ENCODE measurements around the gene SRRM1. TPM values are rescaled to one million over a fixed set of nuclear protein-coding genes. Genes with fewer than 3 reads are reported as not detected.
"Not testable (repeated sequence)": the region's sequence is repeated elsewhere in the genome, so short reads cannot be mapped to it uniquely, and the experiment has no call there.

SRRM1 gene
- total RNA-seq, 1 experiment from 2014 or later, result 18.1 TPM

GRCh38 chr1:24699628-24700027 is 56.5 kb downstream of the SRRM1 start:
- Histone ChIP-seq H3K9me3 (no peaks in the 10 kb centered on the region), H3K4me3 (no peak overlapping the region), H3K27me3 (no peaks in the 10 kb centered on the region), H3K36me3 (no peaks in the 10 kb centered on the region)
- no peak for DNase-seq

GRCh38 chr1:24702511-24703293 is 59.6 kb downstream of the SRRM1 start:
- H3K27me3 ChIP-seq, result no peaks in the 10 kb centered on the region
- DNase-seq, result peak; percentile 89

GRCh38 chr1:24704411-24705259 is 61.5 kb downstream of the SRRM1 start:
- H3K27me3 ChIP-seq, result no peaks in the 10 kb centered on the region
- DNase-seq, result peak; percentile 85
- H3K36me3 ChIP-seq, result 0 out of 2 replicates have a peak, but pooled peaks cover 1% of the 10 kb centered on the region
- H3K9me3 ChIP-seq, result no peaks in the 10 kb centered on the region
- no peak overlapping the region for H3K4me3 ChIP-seq

More at GRCh38 chr1:24702511-24703293, 59.6 kb downstream of the SRRM1 start:
- no peaks in the 10 kb centered on the region for H3K9me3 ChIP-seq
- H3K36me3 ChIP-seq, result no peaks in the 10 kb centered on the region
- no peak overlapping the region for H3K4me3 ChIP-seq

GRCh38 chr1:24705260-24706073 is 62.4 kb downstream of the SRRM1 start:
- Histone ChIP-seq H3K9me3 (no peaks in the 10 kb centered on the region), H3K4me3 (no peak overlapping the region), H3K27me3 (no peaks in the 10 kb centered on the region), H3K36me3 (0 out of 2 replicates have a peak, but pooled peaks cover 2% of the 10 kb centered on the region)
- peak; percentile 98 for DNase-seq

- not testable (repeated sequence) for H3K9me3 ChIP-seq, H3K27me3 ChIP-seq, H3K4me3 ChIP-seq, DNase-seq, H3K36me3 ChIP-seq
Measured at GRCh38 chr1:24706074-24706389, 62.9 kb downstream of the SRRM1 start.

GRCh38 chr1:24707687-24708086 is 64.6 kb downstream of the SRRM1 start:
- H3K36me3 ChIP-seq, result 0 out of 2 replicates have a peak, but pooled peaks cover 2% of the 10 kb centered on the region
- peak; percentile 79 for DNase-seq
- H3K4me3 ChIP-seq, result no peak overlapping the region
- no peaks in the 10 kb centered on the region for H3K27me3 ChIP-seq
- no peaks in the 10 kb centered on the region for H3K9me3 ChIP-seq

- Histone ChIP-seq H3K36me3 (0 out of 2 replicates have a peak, but pooled peaks cover 2% of the 10 kb centered on the region), H3K27me3 (no peaks in the 10 kb centered on the region), H3K9me3 (no peaks in the 10 kb centered on the region), H3K4me3 (no peak overlapping the region)
- DNase-seq, result no peak
Measured at GRCh38 chr1:24708938-24709337, 65.8 kb downstream of the SRRM1 start.

- peak; percentile 37 for DNase-seq
- H3K36me3 ChIP-seq, result peaks cover 6% of the 10 kb centered on the region
- H3K27me3 ChIP-seq, result no peaks in the 10 kb centered on the region
- no peak overlapping the region for H3K4me3 ChIP-seq
- H3K9me3 ChIP-seq, result no peaks in the 10 kb centered on the region
Measured at GRCh38 chr1:24709791-24710441, 66.8 kb downstream of the SRRM1 start.

GRCh38 chr1:24711329-24711728 is 68.2 kb downstream of the SRRM1 start:
- Histone ChIP-seq H3K36me3 (peaks cover 6% of the 10 kb centered on the region), H3K9me3 (no peaks in the 10 kb centered on the region), H3K27me3 (no peaks in the 10 kb centered on the region), H3K4me3 (no peak overlapping the region)
- no peak for DNase-seq

GRCh38 chr1:24713176-24713575 is 70.1 kb downstream of the SRRM1 start:
- DNase-seq, result no peak
- H3K4me3 ChIP-seq, result no peak overlapping the region

GRCh38 chr1:24713736-24714135 is 70.6 kb downstream of the SRRM1 start:
- no peak overlapping the region for H3K4me3 ChIP-seq
- peaks cover 6% of the 10 kb centered on the region for H3K36me3 ChIP-seq
- no peaks in the 10 kb centered on the region for H3K9me3 ChIP-seq
- DNase-seq, result no peak
- H3K27me3 ChIP-seq, result no peaks in the 10 kb centered on the region

More at GRCh38 chr1:24713176-24713575, 70.1 kb downstream of the SRRM1 start:
- peaks cover 6% of the 10 kb centered on the region for H3K36me3 ChIP-seq
- no peaks in the 10 kb centered on the region for H3K27me3 ChIP-seq
- H3K9me3 ChIP-seq, result no peaks in the 10 kb centered on the region

GRCh38 chr1:24714859-24715520 is 71.9 kb downstream of the SRRM1 start:
- H3K4me3 ChIP-seq, result no peak overlapping the region
- DNase-seq, result peak; percentile 99
- H3K27me3 ChIP-seq, result no peaks in the 10 kb centered on the region
- peaks cover 4% of the 10 kb centered on the region for H3K36me3 ChIP-seq
- no peaks in the 10 kb centered on the region for H3K9me3 ChIP-seq

GRCh38 chr1:24715658-24716057 is 72.6 kb downstream of the SRRM1 start:
- Histone ChIP-seq H3K36me3 (peaks cover 4% of the 10 kb centered on the region), H3K27me3 (no peaks in the 10 kb centered on the region), H3K4me3 (no peak overlapping the region), H3K9me3 (no peaks in the 10 kb centered on the region)
- DNase-seq, result no peak

- DNase-seq, result peak; percentile 75
- H3K9me3 ChIP-seq, result peaks cover 5% of the 10 kb centered on the region
- H3K4me3 ChIP-seq, result no peak overlapping the region
- H3K27me3 ChIP-seq, result no peaks in the 10 kb centered on the region
- peaks cover 8% of the 10 kb centered on the region for H3K36me3 ChIP-seq
Measured at GRCh38 chr1:24717887-24718650, 75.0 kb downstream of the SRRM1 start.

GRCh38 chr1:24720152-24720551 is 77.0 kb downstream of the SRRM1 start:
- peak; percentile 99 for DNase-seq
- Histone ChIP-seq H3K36me3 (peaks cover 4% of the 10 kb centered on the region; the same call in 1 of the 2 replicates), H3K9me3 (peaks cover 5% of the 10 kb centered on the region), H3K4me3 (no peak overlapping the region), H3K27me3 (no peaks in the 10 kb centered on the region)

Data from MG63 (cell line).